Endodermal cell (in vitro differentiated cells): ENCODE measurements around the gene KIF26A. TPM values are rescaled to one million over a fixed set of nuclear protein-coding genes. Genes with fewer than 3 reads are reported as not detected.

ENCODE experiments used
- DNase-seq: peaks from one replicate; pipeline ENCODE4 v3.0.0-alpha.2; 2017
- H3K27ac ChIP-seq: 2 replicates; pipeline ENCODE4 v1.5.1; 2013; ENCODE audit warnings: mild to moderate bottlenecking, low read depth, low read length, moderate library complexity
- H3K27me3 ChIP-seq: 2 replicates; pipeline ENCODE4 v1.6.1; 2013; ENCODE audit warnings: mild to moderate bottlenecking, low read length, moderate library complexity; ENCODE audit not compliant: insufficient read depth, control insufficient read depth, poor library complexity, severe bottlenecking
- H3K36me3 ChIP-seq: 2 replicates; pipeline ENCODE4 v1.7.0; 2013; ENCODE audit warnings: mild to moderate bottlenecking, low read length, moderate library complexity; ENCODE audit not compliant: control insufficient read depth, insufficient read depth
- H3K4me1 ChIP-seq: one replicate; pipeline ENCODE4 v1.7.0; 2013; ENCODE audit warnings: low read length; ENCODE audit not compliant: control insufficient read depth, insufficient read depth
- H3K4me3 ChIP-seq: 2 replicates; pipeline ENCODE4 v1.5.1; 2013; ENCODE audit warnings: mild to moderate bottlenecking, low read length, moderate library complexity
- H3K9ac ChIP-seq: 2 replicates; pipeline ENCODE4 v1.6.1; 2013; ENCODE audit warnings: mild to moderate bottlenecking, low read length, moderate library complexity; ENCODE audit not compliant: poor library complexity, severe bottlenecking; ENCODE audit errors: extremely low read depth
- H3K9me3 ChIP-seq: 2 replicates; pipeline ENCODE4 v1.6.1; 2013; ENCODE audit warnings: mild to moderate bottlenecking, low read length, moderate library complexity; ENCODE audit not compliant: control insufficient read depth
- H3K27ac Mint-ChIP-seq: 2 replicates; pipeline ENCODE4 v1.8.0; 2020; ENCODE audit warnings: mixed read lengths
- H3K27me3 Mint-ChIP-seq: 2 replicates; pipeline ENCODE4 v1.8.0; 2021; ENCODE audit warnings: mild to moderate bottlenecking, mixed read lengths; ENCODE audit not compliant: insufficient read depth
- H3K36me3 Mint-ChIP-seq: 2 replicates; pipeline ENCODE4 v1.8.0; 2020; ENCODE audit warnings: low read depth, mixed read lengths
- H3K4me1 Mint-ChIP-seq: 2 replicates; pipeline ENCODE4 v1.8.0; 2020; ENCODE audit warnings: mixed read lengths
- H3K4me3 Mint-ChIP-seq: 2 replicates; pipeline ENCODE4 v1.8.0; 2020; ENCODE audit warnings: mild to moderate bottlenecking, moderate library complexity, mixed read lengths
- H3K9me3 Mint-ChIP-seq: 2 replicates; pipeline ENCODE4 v1.8.0; 2020; ENCODE audit warnings: mild to moderate bottlenecking, mixed read lengths
- WGBS, 2 experiments: methylation state at CpG; one replicate each; pipeline versions ENCODE4 v1.1.5 to v1.1.7; 2013; ENCODE audit warnings: missing lambda C conversion rate in 2 of 2, mixed read lengths in 1 of 2; ENCODE audit not compliant: insufficient coverage in 1 of 2, insufficient read length in 1 of 2; 5-methylcytosine and 5-hydroxymethylcytosine counted together
- total RNA-seq, 2 donors: library from RNA; stranded (reverse); fragmentation: NEBNext Ultra II Directional in 1 of 2; extraction: Animal tissue kit (Norgen Biotek cat#: 25700) in 1 of 2; gene quantifications; 2 replicates in 1 of 2; 3 replicates in 1 of 2; pipeline ENCODE4 v1.2.1, GENCODE V29; 2021
- TF ChIP-seq, protein P1 (sequence below): fragments of 200-600 bp; sonication (generic); conservative IDR thresholded peaks from 2 replicates; pipeline ENCODE4 v1.5.0; 2021; ENCODE audit warnings: antibody characterized with exemption, mild to moderate bottlenecking

Gene KIF26A
- total RNA-seq, 2 donors from 2014 or later: 36.7 to 54.8 TPM

DNA sequence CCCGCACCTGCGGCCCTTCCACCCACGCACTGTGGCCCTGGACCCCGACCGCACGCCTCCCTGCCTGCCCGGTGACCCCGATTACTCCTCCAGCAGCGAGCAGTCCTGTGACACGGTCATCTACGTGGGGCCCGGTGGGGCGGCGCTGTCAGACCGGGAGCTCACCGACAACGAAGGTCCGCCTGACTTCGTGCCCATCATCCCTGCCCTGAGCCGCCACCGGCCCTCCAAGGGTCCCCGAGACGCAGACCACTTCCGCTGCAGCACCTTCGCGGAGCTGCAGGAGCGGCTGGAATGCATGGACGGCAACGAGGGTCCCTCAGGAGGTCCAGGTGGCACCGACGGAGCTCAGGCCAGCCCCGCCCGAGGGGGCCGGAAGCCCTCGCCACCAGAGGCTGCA is 36.7 kb downstream of the KIF26A start:
- peaks cover 9% of the 10 kb centered on the region for H3K36me3 Mint-ChIP-seq
- Histone ChIP-seq H3K4me1 (no peaks in the 10 kb centered on the region), H3K27ac (no peak overlapping the region), H3K27me3 (no peaks in the 10 kb centered on the region), H3K9ac (no peak overlapping the region), H3K36me3 (no peaks in the 10 kb centered on the region), H3K4me3 (no peak overlapping the region), H3K9me3 (no peaks in the 10 kb centered on the region)
- no peak overlapping the region for H3K27ac Mint-ChIP-seq
- TF ChIP-seq, protein P1, sequence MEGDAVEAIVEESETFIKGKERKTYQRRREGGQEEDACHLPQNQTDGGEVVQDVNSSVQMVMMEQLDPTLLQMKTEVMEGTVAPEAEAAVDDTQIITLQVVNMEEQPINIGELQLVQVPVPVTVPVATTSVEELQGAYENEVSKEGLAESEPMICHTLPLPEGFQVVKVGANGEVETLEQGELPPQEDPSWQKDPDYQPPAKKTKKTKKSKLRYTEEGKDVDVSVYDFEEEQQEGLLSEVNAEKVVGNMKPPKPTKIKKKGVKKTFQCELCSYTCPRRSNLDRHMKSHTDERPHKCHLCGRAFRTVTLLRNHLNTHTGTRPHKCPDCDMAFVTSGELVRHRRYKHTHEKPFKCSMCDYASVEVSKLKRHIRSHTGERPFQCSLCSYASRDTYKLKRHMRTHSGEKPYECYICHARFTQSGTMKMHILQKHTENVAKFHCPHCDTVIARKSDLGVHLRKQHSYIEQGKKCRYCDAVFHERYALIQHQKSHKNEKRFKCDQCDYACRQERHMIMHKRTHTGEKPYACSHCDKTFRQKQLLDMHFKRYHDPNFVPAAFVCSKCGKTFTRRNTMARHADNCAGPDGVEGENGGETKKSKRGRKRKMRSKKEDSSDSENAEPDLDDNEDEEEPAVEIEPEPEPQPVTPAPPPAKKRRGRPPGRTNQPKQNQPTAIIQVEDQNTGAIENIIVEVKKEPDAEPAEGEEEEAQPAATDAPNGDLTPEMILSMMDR: no peak
- no peak overlapping the region for H3K4me3 Mint-ChIP-seq
- no peaks in the 10 kb centered on the region for H3K9me3 Mint-ChIP-seq
- H3K27me3 Mint-ChIP-seq: no peaks in the 10 kb centered on the region
- 97 to 98% methylated on average over 29 to 35 of the region's 35 CpGs for WGBS, 2 experiments
- no peak for DNase-seq
- peaks cover 13% of the 10 kb centered on the region for H3K4me1 Mint-ChIP-seq

DNA sequence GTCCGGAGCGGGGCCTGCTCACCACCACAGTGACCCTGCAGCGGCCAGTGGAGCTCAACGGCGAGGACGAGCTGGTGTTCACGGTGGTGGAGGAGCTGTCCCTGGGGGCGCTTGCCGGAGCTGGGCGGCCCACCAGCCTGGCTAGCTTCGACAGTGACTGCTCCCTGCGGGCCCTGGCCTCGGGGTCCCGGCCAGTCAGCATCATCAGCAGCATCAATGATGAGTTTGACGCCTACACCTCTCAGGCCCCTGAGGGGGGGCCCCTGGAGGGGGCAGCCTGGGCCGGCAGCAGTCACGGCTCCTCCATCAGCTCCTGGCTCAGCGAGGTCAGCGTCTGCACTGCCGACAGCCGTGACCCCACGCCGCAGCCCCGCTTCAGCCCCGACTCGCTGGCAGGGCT is 37.4 kb downstream of the KIF26A start:
- Mint-ChIP-seq H3K4me1 (peaks cover 6% of the 10 kb centered on the region), H3K36me3 (peaks cover 5% of the 10 kb centered on the region), H3K27ac (no peak overlapping the region), H3K9me3 (no peaks in the 10 kb centered on the region), H3K4me3 (no peak overlapping the region), H3K27me3 (no peaks in the 10 kb centered on the region)
- TF ChIP-seq, protein P1: no peak
- Histone ChIP-seq H3K27ac (no peak overlapping the region), H3K4me1 (no peaks in the 10 kb centered on the region), H3K9ac (no peak overlapping the region), H3K9me3 (no peaks in the 10 kb centered on the region), H3K4me3 (no peak overlapping the region), H3K36me3 (no peaks in the 10 kb centered on the region), H3K27me3 (no peaks in the 10 kb centered on the region)
- WGBS, 2 experiments: 84 to 94% methylated on average over 12 to 26 of the region's 26 CpGs
- no peak for DNase-seq

DNA sequence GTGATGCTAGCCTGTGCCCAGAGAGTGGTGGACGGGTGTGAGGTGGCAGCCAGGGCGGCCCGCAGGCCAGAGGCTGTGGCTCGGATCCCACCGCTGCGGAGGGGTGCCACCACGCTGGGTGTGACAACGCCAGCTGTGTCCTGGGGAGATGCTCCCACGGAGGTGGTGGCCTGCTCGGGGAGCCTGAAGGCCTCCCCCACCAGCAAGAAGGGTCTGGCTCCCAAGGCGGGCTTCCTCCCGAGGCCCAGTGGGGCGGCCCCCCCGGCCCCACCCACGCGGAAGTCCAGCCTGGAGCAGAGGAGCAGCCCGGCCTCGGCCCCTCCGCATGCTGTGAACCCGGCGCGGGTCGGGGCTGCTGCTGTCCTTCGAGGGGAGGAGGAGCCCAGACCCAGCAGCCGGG is 38.2 kb downstream of the KIF26A start:
- Histone ChIP-seq H3K36me3 (no peaks in the 10 kb centered on the region), H3K9ac (no peak overlapping the region), H3K9me3 (no peaks in the 10 kb centered on the region), H3K4me1 (no peaks in the 10 kb centered on the region), H3K27ac (no peak overlapping the region), H3K27me3 (no peaks in the 10 kb centered on the region), H3K4me3 (no peak overlapping the region)
- Mint-ChIP-seq H3K27ac (no peak overlapping the region), H3K4me1 (no peaks in the 10 kb centered on the region), H3K36me3 (peaks cover 5% of the 10 kb centered on the region), H3K9me3 (no peaks in the 10 kb centered on the region), H3K27me3 (no peaks in the 10 kb centered on the region), H3K4me3 (no peak overlapping the region)
- DNase-seq: no peak
- WGBS, 2 experiments: 86 to 92% methylated on average over 13 to 25 of the region's 25 CpGs
- TF ChIP-seq, protein P1: no peak
